ENCODE results near the gene TNIK.

- no peak for TF ChIP-seq CTCF (IDR thresholded peaks at IDR 0.05)
- TF ChIP-seq JUND (IDR thresholded peaks at IDR 0.05) = no peak
- TF ChIP-seq EP300 (IDR thresholded peaks at IDR 0.05; ENCODE audit: borderline replicate concordance in 1 of 2, low read depth in 1 of 2, low read length in 1 of 2) = no peak
- no peak for TF ChIP-seq FOXM1 (IDR thresholded peaks at IDR 0.05; ENCODE audit: low read depth)
- TF ChIP-seq USF1 (IDR thresholded peaks at IDR 0.05; ENCODE audit: borderline replicate concordance, low read depth) = no peak
These were observed 336.3 kb downstream of the TNIK start for GRCh38 chr3:171123915-171124314.
